Activated CD4-positive, CD25-positive, alpha-beta regulatory T cell (primary cell): Measurements from ENCODE around the gene SOWAHA.
"Not testable (repeated sequence)": the region's sequence is repeated elsewhere in the genome, so short reads cannot be mapped to it uniquely, and the experiment has no call there.

Experiments
- DNase-seq, 4 experiments: peaks; one replicate each; lab custom pipeline; 2025; lab: John Stamatoyannopoulos, UW

Gene SOWAHA

DNA sequence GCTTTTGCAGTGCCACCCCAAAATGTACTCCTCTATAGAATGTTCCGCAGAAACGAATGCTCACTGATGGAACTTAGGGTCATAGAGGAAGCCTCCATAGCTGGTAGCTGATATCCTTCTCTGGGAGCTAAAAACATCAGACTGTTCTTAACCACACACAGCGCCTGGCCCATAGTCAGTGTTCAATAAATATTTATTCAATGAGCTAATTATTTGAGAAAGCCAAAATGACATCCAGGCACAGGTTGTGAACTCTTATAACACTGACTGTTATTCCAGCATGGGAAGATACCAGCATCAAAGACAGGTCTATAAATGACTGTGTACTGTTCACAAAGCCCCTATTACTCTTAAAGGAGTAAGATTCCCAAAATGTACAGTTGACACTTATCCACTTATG is 40.2 kb downstream of the SOWAHA start:
- no peak for DNase-seq

DNA sequence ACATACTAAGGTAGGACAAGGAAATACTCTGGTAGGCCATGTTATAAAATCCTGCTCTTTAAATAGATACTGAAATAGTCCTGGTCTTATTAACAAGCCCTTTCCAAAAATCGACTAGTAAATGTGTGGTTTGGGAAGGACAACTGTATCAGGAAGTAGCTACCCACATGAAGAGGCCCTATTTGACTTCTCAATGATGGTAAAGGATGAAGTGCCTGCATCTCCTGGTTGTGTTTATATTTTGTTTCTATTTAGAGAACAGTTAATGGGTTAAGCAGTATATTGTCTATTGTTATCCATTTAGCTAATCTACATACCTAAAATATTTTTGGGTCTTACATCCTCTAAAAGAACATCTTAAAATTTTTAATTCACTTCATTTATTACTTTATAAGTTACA is 40.7 kb downstream of the SOWAHA start:
- no peak for DNase-seq

DNA sequence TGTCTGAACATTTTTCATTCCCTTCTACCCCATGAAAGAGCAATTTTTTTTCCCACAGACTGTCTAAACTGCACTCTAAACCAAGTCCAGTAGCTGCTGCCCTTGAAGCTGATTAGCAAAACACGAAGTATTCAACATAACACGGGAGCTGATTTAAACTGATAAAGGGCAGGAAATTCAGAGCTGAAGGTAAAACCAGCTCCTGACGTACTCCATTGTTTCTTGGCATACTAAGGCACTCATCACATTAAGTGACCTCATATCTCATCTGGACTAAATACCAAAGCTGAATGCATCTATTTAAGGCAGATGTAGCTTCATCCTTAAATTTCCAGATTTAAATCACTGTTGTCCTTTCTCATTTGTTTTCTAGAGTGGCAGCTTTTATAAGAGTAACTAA is 41.2 kb downstream of the SOWAHA start:
- no peak for DNase-seq

DNA sequence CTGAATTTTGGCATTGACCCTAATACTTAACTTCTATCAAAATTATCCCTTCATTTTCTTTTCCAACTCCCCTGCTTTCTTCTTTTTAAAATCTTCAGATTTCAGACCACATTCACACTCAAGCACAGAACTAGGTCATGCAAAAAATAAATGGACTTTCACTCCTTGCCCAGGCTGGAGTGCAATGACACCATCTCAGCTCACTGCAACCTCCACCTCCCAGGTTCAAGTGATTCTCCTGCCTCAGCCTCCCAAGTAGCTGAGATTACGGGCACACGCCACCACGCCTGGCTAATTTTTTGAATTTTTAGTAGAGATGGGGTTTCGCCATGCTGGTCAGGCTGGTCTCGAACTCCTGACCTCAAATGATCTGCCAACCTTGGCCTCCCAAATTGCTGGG is 41.9 kb downstream of the SOWAHA start:
- DNase-seq, result not testable (repeated sequence)

GRCh38 chr5:132856011-132856410 is 42.9 kb downstream of the SOWAHA start:
- DNase-seq, result no peak

GRCh38 chr5:132859889-132860437 is 46.9 kb downstream of the SOWAHA start:
- no peak for DNase-seq

- no peak for DNase-seq
These were observed 47.6 kb downstream of the SOWAHA start for GRCh38 chr5:132860742-132861141.

- DNase-seq, result no peak
These were observed 52.7 kb downstream of the SOWAHA start for GRCh38 chr5:132865668-132866341.
